K562 (cell line): Measurements from ENCODE around the gene MN1. TPM values are rescaled to one million over a fixed set of nuclear protein-coding genes. Genes with fewer than 3 reads are reported as not detected.

ENCODE experiments used
- E2F3 ChIP-seq: fragments of 250-450 bp; sonication (Bioruptor Pico); IDR thresholded peaks from 2 replicates; pipeline ENCODE4 v1.4.0; 2020; ENCODE audit warnings: mild to moderate bottlenecking
- HDAC6 ChIP-seq: IDR thresholded peaks from 2 replicates; pipeline ENCODE4 v1.6.1; 2012; ENCODE audit warnings: low read depth, mild to moderate bottlenecking, control low read depth, inconsistent platforms, low read length, moderate library complexity
- HNRNPH1 ChIP-seq: fragments of 200-400 bp; formaldehyde crosslinking; optimal IDR thresholded peaks from 2 replicates; pipeline ENCODE3; 2017; ENCODE audit warnings: low read depth, mild to moderate bottlenecking, low read length, moderate library complexity
- RBM15 ChIP-seq: fragments of 200-400 bp; formaldehyde crosslinking; IDR thresholded peaks from 2 replicates; pipeline ENCODE4 v1.6.1; 2018; ENCODE audit warnings: mild to moderate bottlenecking, low read length, moderate library complexity; ENCODE audit not compliant: insufficient read depth
- RFX5 ChIP-seq: IDR thresholded peaks from 2 replicates; pipeline ENCODE4 v1.6.1; 2011; ENCODE audit warnings: low read depth, mild to moderate bottlenecking, improper control_type of control experiment, low read length
- SAP30 ChIP-seq: fragments of 200-600 bp; sonication (generic); IDR thresholded peaks from 2 replicates; pipeline ENCODE4 v1.6.1; 2012; ENCODE audit warnings: borderline replicate concordance, low read depth, mild to moderate bottlenecking, moderate library complexity, low read length, control low read depth, inconsistent platforms; ENCODE audit not compliant: insufficient read depth, poor library complexity, severe bottlenecking
- STAG1 ChIP-seq: sonication (generic); formaldehyde crosslinking; IDR thresholded peaks from 2 replicates; pipeline ENCODE4 v1.5.0; 2020; ENCODE audit warnings: missing genetic modification reagents, borderline replicate concordance
- polyA plus RNA-seq, 8 experiments: library from polyadenylated mRNA; depleted of rRNA in 4 of 8; stranded (reverse) in 5 of 8; unstranded in 3 of 8; fragments of >200 nt; fragmentation: Nextera tagmentation in 2 of 8; fragmentation: Illumina TruSeq in 1 of 8; extraction: Ambion mirVana in 2 of 8; extraction: Trizol in 1 of 8; gene quantifications; 2 replicates each; pipeline versions ENCODE4 v1.2.1 to v1.2.3, GENCODE V29; 2011 to 2014; ENCODE audit warnings: inconsistent platforms in 1 of 8, missing spikeins in 1 of 8
- total RNA-seq, 7 experiments: library from RNA; depleted of rRNA in 6 of 7; stranded (reverse); fragments of >200 nt in 6 of 7; fragmentation: Illumina TruSeq in 2 of 7; extraction: Trizol in 2 of 7; gene quantifications; 2 replicates each; pipeline versions ENCODE4 v1.2.1 to v1.2.3, GENCODE V29; 2011 to 2021; ENCODE audit warnings: low replicate concordance in 1 of 7
- TF ChIP-seq, protein P1 (sequence below): sonication (generic); formaldehyde crosslinking; IDR thresholded peaks from 2 replicates; pipeline ENCODE4 v1.8.1; 2023; ENCODE audit warnings: mild to moderate bottlenecking, missing genetic modification reagents
- TF ChIP-seq, protein P2 (sequence below): sonication (generic); formaldehyde crosslinking; IDR thresholded peaks from 2 replicates; pipeline ENCODE4 v1.8.0; 2022; ENCODE audit warnings: mild to moderate bottlenecking, missing genetic modification reagents
- TF ChIP-seq, protein P3 (sequence below): sonication (generic); formaldehyde crosslinking; IDR thresholded peaks from 2 replicates; pipeline ENCODE4 v1.8.0; 2022; ENCODE audit warnings: mild to moderate bottlenecking, missing genetic modification reagents
- TF ChIP-seq, protein P4 (sequence below), 2 experiments: fragments of 450-650 bp; formaldehyde crosslinking in 1 of 2; IDR thresholded peaks; 2 replicates each; pipeline versions ENCODE4 v1.4.0 to v1.6.1; 2014 to 2020; ENCODE audit warnings: mild to moderate bottlenecking in 2 of 2, borderline replicate concordance in 1 of 2, low read depth in 1 of 2

MN1 gene
- total and polyA plus RNA-seq, 9 of the 15 experiments (the other 6 are each of a cell fraction or from before 2014, with no cell fraction given) = under 0.01 to 0.05 (median 0.03) TPM; not detected in 5

DNA sequence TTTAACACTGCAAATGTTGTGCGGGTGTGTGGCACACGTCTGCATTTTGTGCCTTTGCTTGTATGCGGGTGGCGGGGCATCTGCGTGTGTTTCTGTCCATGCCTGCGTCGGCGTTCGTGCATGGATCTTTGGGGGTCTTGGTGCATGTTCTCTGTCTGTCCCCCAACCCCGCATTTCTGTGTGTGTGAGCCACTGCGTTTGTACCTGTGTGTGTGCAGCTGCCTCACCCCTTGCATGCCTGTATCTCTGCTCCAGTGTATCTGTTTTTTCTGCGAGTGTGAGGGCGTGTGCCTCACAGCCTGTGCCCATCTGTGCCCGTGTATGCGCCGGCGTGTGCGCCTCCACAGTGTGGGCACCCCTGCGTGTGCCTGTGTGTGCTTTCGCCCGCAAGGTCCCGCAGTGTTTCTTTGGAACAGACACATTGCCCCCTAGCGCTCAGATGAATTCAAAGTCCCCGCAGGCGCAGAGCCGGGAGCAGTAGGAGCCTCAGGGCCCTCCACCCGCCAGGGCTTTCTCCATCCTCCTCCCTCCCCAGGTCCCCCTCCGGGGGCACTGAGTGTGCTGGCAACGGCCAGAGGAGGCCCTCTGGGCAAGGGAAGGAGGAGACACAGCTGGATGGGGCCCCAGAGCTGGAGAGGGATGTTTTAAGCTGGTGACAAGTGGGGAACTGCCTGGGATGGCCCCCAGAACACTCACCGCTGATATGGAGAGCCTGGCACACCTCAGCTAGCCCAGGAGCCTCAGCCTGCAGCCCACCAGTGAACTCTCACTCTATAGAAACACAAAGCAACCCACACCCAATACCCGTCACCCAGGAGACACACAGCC lies 3.1 kb upstream of the MN1 start (continued):
- TF ChIP-seq, protein P1, sequence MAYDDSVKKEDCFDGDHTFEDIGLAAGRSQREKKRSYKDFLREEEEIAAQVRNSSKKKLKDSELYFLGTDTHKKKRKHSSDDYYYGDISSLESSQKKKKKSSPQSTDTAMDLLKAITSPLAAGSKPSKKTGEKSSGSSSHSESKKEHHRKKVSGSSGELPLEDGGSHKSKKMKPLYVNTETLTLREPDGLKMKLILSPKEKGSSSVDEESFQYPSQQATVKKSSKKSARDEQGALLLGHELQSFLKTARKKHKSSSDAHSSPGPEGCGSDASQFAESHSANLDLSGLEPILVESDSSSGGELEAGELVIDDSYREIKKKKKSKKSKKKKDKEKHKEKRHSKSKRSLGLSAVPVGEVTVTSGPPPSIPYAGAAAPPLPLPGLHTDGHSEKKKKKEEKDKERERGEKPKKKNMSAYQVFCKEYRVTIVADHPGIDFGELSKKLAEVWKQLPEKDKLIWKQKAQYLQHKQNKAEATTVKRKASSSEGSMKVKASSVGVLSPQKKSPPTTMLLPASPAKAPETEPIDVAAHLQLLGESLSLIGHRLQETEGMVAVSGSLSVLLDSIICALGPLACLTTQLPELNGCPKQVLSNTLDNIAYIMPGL = no peak
- TF ChIP-seq HDAC6 (no peak), RFX5 (no peak), E2F3 (no peak), STAG1 (peak; percentile 55; the same call in 1 of the 2 replicates), RBM15 (no peak), HNRNPH1 (no peak), SAP30 (no peak)
- TF ChIP-seq, protein P2, sequence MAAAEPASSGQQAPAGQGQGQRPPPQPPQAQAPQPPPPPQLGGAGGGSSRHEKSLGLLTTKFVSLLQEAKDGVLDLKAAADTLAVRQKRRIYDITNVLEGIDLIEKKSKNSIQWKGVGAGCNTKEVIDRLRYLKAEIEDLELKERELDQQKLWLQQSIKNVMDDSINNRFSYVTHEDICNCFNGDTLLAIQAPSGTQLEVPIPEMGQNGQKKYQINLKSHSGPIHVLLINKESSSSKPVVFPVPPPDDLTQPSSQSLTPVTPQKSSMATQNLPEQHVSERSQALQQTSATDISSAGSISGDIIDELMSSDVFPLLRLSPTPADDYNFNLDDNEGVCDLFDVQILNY (CRISPR knock-in tag) = no peak
- TF ChIP-seq, protein P3, sequence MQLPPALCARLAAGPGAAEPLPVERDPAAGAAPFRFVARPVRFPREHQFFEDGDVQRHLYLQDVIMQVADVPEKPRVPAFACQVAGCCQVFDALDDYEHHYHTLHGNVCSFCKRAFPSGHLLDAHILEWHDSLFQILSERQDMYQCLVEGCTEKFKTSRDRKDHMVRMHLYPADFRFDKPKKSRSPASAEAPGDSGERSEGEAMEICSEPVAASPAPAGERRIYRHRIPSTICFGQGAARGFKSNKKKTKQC (CRISPR knock-in tag) = no peak
- TF ChIP-seq, protein P4, sequence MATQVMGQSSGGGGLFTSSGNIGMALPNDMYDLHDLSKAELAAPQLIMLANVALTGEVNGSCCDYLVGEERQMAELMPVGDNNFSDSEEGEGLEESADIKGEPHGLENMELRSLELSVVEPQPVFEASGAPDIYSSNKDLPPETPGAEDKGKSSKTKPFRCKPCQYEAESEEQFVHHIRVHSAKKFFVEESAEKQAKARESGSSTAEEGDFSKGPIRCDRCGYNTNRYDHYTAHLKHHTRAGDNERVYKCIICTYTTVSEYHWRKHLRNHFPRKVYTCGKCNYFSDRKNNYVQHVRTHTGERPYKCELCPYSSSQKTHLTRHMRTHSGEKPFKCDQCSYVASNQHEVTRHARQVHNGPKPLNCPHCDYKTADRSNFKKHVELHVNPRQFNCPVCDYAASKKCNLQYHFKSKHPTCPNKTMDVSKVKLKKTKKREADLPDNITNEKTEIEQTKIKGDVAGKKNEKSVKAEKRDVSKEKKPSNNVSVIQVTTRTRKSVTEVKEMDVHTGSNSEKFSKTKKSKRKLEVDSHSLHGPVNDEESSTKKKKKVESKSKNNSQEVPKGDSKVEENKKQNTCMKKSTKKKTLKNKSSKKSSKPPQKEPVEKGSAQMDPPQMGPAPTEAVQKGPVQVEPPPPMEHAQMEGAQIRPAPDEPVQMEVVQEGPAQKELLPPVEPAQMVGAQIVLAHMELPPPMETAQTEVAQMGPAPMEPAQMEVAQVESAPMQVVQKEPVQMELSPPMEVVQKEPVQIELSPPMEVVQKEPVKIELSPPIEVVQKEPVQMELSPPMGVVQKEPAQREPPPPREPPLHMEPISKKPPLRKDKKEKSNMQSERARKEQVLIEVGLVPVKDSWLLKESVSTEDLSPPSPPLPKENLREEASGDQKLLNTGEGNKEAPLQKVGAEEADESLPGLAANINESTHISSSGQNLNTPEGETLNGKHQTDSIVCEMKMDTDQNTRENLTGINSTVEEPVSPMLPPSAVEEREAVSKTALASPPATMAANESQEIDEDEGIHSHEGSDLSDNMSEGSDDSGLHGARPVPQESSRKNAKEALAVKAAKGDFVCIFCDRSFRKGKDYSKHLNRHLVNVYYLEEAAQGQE (IDR thresholded peaks at IDR 0.05; ENCODE audit: borderline replicate concordance) = peak; percentile 73
- TF ChIP-seq, protein P4 (CRISPR knock-in tag; IDR thresholded peaks at IDR 0.05; ENCODE audit: low read depth) = no peak
